Activated CD4-positive, alpha-beta T cell treated with anti-CD3 and anti-CD28 coated beads for 24 hours (primary cell): ENCODE results near the gene BCKDK.
"Not testable (repeated sequence)": the region's sequence is repeated elsewhere in the genome, so short reads cannot be mapped to it uniquely, and the experiment has no call there.

Experiments used
- DNase-seq, 2 donors: peaks; one replicate each; pipeline ENCODE4 v3.0.0-alpha.2; 2020; ENCODE audit warnings: low read depth in 2 of 2

BCKDK gene

DNA sequence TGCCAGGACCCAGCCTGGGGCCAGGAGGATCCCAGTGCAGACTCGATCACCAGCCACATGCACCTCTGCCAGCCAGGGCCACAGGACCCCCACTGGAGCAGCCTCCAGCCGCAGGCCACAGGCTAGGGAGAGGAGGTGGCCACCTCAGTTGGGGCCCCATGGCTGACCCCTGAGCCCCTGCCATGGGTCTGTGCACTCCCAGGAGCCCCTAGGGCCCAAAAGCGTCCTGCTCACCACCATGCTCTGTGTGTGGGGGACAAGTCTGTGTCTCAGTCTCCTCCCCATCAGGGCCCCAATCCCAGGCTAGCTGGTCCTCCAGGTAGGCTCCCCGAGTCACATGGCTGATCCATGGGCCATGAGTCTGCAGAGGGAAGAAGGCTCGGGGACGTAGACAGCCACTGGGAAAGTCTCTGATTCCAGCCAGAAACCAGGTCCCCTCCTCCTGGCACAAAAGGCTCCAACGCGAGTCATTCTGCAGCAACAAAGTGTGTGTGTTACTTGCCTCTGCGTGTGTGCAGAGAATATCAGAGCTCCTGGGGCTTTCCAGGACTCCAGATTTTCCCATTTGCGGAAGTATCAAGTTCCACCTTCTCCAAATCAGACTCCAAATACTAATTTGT, 33.4 kb downstream of the BCKDK start:
- no peak for DNase-seq

DNA sequence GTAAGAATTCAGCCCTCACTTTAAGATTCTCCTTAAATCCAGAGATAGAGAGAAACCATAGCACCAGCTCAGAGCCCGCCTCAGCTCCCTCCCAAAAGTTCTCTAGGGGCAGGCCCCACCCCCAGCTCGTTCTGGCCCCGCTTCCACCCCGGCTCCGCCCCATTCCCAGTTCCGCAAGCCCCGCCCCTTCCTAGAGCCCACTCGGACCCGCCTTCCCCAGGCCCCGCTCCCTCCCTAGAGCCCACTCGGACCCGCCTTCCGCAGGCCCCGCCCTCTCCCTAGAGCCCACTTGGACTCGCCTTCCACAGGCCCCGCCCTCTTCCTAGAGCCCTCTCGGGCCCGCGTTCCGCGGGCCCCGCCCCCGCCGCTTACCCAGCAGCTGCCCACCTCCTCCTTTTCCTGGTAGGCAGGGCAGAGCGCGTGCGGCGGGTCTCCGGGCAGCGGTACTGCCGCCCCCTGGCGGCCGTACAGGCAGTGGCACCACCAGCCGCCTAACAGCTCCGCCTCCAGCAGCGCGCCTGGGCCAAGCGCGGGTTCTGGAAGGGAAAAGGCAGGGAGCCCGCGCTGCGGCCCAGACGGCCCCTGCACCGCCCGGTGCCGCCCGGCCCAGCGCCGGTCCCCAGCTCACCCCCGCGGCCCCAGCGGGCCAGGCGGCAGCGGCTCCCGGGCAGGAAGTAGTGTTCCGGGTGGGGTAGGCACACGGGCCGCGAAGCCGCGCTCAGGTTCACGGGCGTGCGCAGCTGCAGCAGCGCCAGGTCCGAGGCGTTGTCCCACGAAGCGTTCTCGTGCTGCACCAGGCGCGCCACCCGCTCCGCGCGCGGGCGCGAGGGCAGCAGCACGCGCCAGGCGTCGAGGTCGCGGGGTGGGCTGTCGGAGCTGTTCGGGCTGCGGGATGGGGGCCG, 34.2 kb downstream of the BCKDK start:
- peak; percentile 97 to 98 for DNase-seq

DNA sequence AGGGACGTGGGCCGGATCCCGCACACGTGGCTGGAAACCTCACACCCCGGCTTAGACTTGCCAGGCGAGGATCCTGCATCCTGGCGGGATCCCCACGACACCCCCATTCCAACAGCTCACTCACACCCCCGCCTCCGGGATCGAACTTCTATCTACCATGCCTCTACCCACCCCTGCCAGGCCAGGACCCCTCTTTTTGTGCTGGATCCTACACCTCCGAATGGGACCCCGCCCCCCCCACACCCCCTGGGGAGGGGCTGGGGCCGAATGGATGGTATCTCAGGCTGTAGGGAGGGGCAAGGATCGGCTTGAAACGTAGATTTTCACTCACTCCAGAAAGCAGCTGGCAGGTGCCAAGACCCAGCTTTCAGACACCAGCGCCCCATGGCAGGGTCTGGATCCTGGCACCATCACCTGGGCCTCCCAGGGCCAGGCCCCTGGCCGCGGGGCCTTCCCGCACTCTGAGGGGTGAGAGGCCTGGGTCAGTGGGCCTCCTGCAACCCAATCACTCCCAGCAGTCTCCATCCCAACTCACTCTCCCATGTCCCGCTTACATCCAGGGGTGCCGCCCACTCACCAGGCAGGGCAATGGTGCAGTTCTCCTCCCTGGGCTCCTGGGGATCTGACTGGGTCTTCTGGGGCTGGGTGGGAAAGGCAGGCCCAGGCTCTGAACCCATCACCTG, 35.0 kb downstream of the BCKDK start:
- DNase-seq = no peak

DNA sequence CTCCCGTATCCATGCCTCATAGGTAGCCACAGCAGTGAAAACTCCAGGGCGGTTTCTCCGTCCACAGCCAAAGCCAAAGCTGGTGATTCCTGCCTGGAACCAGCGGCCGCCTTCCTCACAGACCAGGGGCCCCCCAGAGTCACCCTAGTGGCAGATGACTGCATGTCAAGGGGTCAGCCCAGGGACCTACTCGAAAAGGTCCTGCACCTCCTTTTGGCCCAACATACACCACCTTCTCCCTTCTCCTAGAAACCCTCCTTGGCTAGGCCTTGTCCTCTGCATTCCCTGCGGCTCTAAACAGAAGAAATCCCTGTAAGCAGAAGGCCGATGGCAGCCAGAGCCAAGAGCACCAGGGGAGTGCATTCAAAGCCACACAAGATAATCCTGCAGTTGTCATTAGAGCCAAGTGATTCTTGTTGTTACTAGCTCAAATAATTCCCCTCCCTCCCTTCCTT, 35.5 kb downstream of the BCKDK start:
- DNase-seq = no peak

DNA sequence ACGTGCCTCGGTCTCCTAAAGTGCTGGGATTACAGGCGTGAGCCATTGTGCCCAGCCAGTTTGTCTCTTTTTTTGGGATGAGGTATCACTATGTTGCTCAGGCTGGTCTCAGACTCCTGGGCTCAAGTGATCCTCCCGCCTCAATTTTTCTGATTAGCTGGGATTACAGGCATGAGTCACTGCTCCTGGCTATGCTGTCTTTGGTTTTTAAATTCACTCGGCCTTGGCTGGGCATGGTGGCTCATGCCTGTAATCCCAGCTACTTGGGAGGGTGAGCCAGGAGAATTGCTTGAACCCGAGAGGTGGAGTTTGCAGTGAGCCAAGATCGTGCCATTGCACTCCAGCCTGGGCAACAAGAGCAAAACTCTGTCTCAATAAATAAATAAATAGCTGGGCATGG, 36.2 kb downstream of the BCKDK start:
- DNase-seq = not testable (repeated sequence)

DNA sequence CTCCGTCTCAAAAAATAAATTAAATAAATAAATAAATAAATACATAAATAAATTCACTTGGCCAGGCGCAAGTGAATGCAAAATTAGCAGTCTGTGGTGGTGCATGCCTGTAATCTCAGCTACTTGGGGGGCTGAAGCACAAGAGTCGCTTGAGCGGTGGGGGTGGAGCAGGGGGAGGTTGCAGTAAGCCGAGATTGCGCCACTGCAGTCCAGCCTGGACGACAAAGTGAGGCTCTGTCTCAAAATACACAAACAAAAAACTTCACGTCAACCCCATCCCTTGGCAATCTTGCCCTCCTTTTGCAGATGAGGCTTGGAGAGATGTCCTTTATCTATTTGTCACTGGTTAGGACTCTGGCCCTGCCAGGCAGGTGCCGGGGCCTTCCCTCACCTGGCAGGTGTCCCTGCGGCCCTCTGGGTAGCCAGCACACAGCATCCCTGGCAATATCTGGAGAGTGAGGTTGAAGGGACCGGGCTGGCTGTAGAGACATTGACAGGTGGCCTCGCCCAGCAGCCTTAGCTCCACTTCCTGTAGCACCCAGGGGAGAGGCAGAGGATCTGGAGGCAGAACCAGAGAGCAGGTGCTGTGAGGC, 37.3 kb downstream of the BCKDK start:
- no peak for DNase-seq

DNA sequence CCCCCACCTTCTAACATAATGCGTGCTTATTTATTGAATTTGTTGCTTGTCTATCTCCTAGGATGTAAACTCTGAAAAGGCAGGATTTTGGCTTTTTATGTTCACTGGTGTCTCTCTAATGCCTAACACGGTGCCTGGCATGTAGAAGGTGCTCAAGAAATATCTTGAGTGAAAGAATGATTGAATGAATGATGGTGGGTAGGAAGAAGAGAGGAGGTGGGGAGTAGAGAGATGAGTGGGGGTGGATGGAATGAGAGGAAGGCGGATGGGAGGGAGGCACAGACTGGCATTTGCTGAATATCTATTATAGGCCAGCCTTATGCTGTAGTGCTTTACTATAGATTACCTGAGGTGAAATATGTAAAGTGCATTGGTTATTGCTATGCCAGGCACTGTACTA, 39.4 kb downstream of the BCKDK start:
- no peak for DNase-seq

DNA sequence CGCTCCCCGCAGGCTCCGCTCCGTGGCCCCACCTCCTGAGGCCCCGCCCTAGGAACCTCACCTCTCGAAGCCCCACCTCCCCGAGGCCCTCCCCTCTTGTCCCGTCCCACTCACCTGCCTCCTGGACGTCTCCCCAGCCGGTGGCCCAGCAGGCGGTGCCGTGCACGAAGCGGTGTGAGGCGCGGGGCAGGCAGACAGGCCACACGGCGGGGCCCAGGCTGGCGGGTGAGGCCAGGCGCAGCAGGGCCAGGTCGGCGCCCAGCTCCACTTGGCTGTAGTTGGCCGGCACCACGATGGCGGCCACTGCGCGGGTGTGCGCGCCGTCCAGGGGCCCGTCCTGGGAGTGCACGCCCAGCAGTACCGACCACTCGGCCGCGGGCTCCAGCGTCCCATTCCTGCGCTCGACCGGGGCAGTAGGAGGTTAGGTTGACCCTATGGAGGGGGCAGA, 40.1 kb downstream of the BCKDK start:
- no peak for DNase-seq

DNA sequence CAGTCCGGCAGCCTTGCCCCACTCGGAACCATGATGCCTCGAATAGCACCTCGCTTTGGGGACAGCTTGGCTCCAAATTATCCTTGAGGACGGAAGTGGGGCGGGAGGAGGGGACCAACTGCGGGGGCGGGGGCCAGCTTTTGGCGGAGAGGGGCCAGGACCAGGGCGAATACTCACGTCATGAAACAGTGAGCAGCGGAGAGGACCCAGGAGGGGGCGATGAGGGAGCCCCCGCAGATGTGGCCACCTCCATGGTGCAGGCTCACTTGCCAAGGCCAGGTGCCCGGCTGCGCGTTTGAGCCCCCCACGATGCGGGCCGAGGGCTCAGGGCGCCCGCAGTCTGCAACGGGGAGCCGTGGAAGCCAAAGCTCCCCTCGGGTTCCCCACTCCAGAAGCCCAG, 40.7 kb downstream of the BCKDK start:
- DNase-seq = no peak

DNA sequence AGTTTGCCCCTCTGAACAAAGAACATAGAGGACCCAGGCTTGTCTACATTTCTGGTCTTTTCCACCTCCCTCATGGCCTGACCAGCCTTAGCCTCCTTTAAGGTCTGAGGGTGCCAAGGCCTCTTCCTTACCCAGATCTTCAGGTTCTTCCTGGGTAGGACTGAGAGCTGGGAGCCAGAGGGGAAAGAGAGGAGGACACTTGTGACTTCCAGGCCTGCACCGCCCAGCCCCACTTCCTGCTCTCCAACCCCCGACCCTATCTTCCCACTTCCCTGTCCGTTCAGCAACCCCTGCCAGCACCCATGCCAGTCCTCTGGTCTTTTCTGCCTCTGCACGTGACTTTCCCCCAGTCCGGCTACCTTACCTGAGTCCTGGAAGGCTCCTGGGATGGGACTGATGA, 41.1 kb downstream of the BCKDK start:
- DNase-seq = no peak

DNA sequence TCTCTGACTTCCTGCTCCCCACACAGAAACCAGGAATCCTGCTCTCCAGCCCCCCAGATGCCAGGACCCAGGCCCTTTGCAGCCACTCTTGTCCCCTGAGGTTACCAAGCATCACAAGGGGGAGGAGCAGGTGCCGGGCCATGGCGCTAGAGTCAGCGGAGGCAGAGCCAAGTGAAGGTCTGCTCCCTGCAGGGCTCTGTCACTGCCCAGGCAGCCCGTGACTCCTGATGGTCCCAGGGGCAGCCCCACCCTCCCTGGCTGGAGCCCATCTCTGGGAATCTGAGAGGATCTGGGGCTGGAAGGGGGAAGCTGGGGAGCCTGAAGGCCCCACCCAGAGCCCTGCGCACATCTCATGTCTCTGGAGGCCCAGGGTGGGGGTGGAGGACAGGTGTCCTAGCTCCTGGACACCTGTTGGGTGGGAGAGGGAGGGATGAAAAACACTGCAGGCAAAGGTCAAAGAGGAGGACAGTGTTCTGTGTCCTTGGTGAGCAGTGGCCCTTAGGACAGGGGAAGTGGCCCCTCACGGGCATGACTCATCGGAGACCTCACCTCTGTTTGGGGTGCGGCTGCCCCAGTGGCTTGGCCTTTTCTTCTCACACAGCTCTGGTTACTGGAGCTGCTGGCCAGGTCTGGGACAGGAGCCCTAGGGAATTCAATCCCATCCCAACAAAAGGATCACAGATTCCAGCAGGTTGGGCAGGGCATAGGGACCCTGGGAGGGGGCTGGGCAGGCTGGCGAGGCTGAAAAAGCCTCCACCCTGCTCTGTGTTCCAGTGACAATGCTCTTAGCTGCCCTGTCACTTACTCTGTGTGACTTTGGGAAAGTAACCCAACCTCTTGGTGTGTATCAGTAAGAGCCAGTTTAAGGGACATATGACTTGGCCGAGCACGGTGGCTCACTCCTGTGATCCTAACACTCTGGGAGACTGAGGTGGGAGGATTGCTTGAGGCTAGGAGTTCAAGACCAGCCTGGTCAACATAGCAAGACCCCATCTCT, 42.0 kb downstream of the BCKDK start, which contains the start of gene PRSS36:
PRSS36 (minus strand) TSS at position 173 of the 997 bp plus-strand sequence; CDS start at position 142, 31 bp downstream.
- no peak for DNase-seq

DNA sequence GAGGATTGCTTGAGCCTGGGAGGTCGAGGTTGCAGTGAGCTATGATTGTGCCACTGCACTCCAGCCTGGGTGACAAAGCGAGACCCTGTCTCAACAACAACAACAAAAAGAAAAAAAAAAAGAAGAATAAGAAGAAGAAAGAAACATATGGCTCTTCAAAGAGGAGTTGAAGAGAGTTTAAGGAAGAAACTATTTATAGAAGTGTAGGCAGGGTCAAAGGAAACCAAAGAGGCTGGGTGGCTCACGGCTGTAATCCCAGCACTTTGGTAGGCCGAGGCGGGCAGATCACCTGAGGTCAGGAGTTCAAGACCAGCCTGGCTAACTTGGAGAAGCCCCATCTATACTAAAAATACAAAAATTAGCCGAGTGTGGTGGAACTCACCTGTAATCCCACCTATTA, 42.8 kb downstream of the BCKDK start:
- not testable (repeated sequence) for DNase-seq

DNA sequence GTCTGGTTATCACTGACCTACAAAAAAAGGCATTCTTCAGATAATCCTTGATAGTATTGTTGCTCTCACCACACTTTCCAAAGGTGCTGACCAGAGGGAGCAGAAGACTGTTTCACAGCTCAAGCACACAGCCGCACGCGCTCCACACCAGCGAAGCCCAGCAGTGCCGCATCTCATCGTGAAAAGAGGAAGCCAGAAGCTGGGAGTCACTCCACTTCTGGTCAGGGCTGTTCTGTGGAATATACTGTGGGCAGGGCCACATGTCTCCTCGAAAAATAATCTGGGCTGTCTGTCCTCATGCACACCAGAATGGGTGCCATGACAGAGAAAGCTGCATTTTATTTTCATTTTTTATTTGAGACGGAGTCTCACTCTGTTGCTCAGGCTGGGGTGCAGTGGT, 49.0 kb downstream of the BCKDK start:
- DNase-seq = no peak
